ENCODE measurements around the gene KRTAP4-6.
"Not testable (repeated sequence)": the region's sequence is repeated elsewhere in the genome, so short reads cannot be mapped to it uniquely, and the experiment has no call there.

The KRTAP4-6 gene

GRCh38 chr17:41104386-41105038 lies 35.8 kb downstream of the KRTAP4-6 start:
- not testable (repeated sequence) for DNase-seq

DNA sequence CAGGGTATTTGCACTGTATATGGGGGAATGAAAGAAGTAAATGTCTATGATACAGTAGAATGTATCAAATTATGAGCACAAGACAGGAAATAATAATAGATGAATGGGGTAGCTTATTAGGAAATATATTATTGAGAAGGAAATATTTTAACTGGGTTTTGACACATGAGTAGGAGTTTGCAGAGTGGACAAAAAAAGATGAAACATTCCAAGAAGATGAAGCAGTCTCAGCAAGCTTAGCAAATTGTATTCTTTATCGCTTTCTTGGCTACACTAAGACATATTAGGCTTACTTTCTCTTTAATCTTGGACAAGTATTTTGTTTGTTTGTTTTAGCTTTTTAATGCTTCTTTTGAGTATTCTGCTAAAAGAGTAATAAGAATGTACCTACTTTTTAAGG lies 36.4 kb downstream of the KRTAP4-6 start:
- DNase-seq, result no peak

GRCh38 chr17:41101586-41102259 lies 38.6 kb downstream of the KRTAP4-6 start, which contains the start of gene KRTAP4-16:
TSS of gene KRTAP4-16 (minus strand) at chr17:41102209. CDS start at chr17:41102209, 0 bp downstream.
- no peak for DNase-seq

DNA sequence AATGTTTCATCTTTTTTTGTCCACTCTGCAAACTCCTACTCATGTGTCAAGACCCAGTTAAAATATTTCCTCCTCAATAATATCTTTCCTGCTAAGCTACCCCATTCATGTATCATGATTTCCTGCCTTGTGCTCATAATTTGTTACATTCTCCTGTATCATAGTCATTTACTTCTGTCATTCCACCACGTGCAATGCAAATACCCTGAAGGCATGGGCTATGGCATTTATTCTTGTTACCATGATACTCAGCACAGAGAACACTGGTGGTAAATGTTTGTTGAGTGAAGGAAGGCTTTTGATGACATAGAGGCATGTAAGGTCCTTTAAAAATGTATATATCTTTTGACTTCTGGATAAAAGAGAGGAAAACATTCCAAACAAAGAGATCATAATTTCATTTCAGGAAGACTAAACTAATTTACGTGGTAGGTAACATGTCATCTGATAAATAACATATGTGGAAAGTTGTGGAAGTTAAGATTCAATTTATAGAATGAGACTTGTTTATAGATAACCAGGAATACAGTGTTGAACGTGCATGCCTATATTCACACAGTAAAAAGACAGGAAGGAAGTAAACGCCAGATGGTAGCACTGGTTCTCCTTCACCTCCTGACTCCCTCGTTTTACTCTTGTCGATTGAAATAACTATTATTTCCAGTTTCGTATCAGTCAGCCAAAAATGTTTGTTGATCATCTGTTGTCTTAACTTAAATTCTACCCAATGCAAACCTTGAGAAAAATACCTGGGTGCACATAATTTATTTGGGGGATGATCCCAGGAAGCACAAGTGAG lies 40.5 kb downstream of the KRTAP4-6 start:
- DNase-seq, result peak; percentile 18

DNA sequence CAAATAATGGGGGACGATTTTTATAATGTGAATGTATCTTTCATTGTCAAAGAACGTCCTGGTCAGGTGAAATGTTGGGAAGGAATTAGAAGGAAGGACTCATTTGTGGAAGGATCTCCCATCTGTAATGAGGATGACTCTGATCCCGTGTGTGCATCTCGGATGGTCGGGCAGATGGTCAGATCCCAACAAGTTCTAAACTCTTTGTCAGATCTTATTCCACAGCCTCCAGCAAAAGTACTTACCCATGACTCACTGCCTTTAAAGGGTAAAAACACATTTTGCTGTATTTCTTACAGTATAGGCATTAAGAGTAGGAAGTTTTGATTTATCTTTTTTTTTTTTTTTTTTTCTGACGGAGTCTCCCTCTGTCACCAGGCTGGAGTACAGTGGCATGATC lies 41.9 kb downstream of the KRTAP4-6 start:
- DNase-seq, result no peak

- no peak for DNase-seq
These were observed 42.3 kb downstream of the KRTAP4-6 start, which contains the start of gene KRTAP4-8 for GRCh38 chr17:41098042-41098441. TSS of gene KRTAP4-8 (minus strand) at chr17:41098142. CDS start at chr17:41098084, 58 bp downstream.

- DNase-seq, result no peak
These were observed 44.3 kb downstream of the KRTAP4-6 start for GRCh38 chr17:41096055-41096454.

Data from KG1 (cell line).